Small intestine (tissue), 7 donors: ENCODE measurements around the gene IGFBP4. TPM values are rescaled to one million over a fixed set of nuclear protein-coding genes. Genes with fewer than 3 reads are reported as not detected.

Experiments
- DNase-seq, 2 donors: peaks; one replicate each; pipeline versions ENCODE4 v3.0.0 to v3.0.0-alpha.2; 2013
- FAIRE-seq: peaks from 2 replicates; lab custom pipeline; 2012; peaks lifted over from hg19 to GRCh38; lab: Jason Lieb, UNC
- H3K27ac ChIP-seq, 3 donors: one replicate each; pipeline ENCODE4 v1.5.1; 2013; ENCODE audit warnings: low read length in 2 of 3, mild to moderate bottlenecking in 2 of 3, control low read depth in 1 of 3, inconsistent platforms in 1 of 3, low read depth in 1 of 3, moderate library complexity in 1 of 3
- H3K27me3 ChIP-seq, 3 donors: one replicate each; pipeline ENCODE4 v1.6.1; 2013; ENCODE audit warnings: low read length in 3 of 3, inconsistent platforms in 1 of 3; ENCODE audit not compliant: control insufficient read depth in 3 of 3, insufficient read depth in 3 of 3
- H3K36me3 ChIP-seq, 3 donors: one replicate each; pipeline ENCODE4 v1.6.1; 2013; ENCODE audit warnings: low read length in 3 of 3, inconsistent platforms in 1 of 3, low read depth in 1 of 3, mild to moderate bottlenecking in 1 of 3, moderate library complexity in 1 of 3; ENCODE audit not compliant: control insufficient read depth in 3 of 3, insufficient read depth in 2 of 3
- H3K4me1 ChIP-seq, 3 donors: one replicate each; pipeline ENCODE4 v1.6.1; 2013; ENCODE audit warnings: low read length in 2 of 3, inconsistent platforms in 1 of 3, low read depth in 1 of 3, mild to moderate bottlenecking in 1 of 3, moderate library complexity in 1 of 3; ENCODE audit not compliant: control insufficient read depth in 3 of 3, insufficient read depth in 2 of 3
- H3K4me3 ChIP-seq, 3 donors: one replicate each; pipeline ENCODE4 v1.5.1; 2013; ENCODE audit warnings: low read length in 3 of 3, control low read depth in 1 of 3, inconsistent platforms in 1 of 3, low read depth in 1 of 3, mild to moderate bottlenecking in 1 of 3, moderate library complexity in 1 of 3
- H3K9me3 ChIP-seq, 2 donors: one replicate each; pipeline ENCODE4 v1.6.1; 2013; ENCODE audit warnings: low read depth in 1 of 2, low read length in 1 of 2; ENCODE audit not compliant: control insufficient read depth in 2 of 2, insufficient read depth in 1 of 2
- whole genome bisulfite sequencing, 3 donors: extraction: QIAGEN DNeasy Blood & Tissue Kit; methylation state at CpG; one replicate each; pipeline ENCODE4 v1.1.7; 2013; 5-methylcytosine and 5-hydroxymethylcytosine counted together
- polyA plus RNA-seq, 4 donors: library from polyadenylated mRNA; stranded (reverse) in 3 of 4; unstranded in 1 of 4; fragments of 200-250 nt in 3 of 4; fragments of 120-200 nt in 1 of 4; gene quantifications; one replicate each; pipeline versions ENCODE4 v1.2.1 to v1.2.3, GENCODE V29; 2013
- donor health status: healthy with polysubstance abuse.
- donor health status: control.
- donor health status: control.
- donor health status: Bipolar disorder and iron deficiency.
- donor health status: healthy.

The IGFBP4 gene
- polyA plus RNA-seq, 4 donors, result 19.2 to 282 (median 40.1) TPM

DNA sequence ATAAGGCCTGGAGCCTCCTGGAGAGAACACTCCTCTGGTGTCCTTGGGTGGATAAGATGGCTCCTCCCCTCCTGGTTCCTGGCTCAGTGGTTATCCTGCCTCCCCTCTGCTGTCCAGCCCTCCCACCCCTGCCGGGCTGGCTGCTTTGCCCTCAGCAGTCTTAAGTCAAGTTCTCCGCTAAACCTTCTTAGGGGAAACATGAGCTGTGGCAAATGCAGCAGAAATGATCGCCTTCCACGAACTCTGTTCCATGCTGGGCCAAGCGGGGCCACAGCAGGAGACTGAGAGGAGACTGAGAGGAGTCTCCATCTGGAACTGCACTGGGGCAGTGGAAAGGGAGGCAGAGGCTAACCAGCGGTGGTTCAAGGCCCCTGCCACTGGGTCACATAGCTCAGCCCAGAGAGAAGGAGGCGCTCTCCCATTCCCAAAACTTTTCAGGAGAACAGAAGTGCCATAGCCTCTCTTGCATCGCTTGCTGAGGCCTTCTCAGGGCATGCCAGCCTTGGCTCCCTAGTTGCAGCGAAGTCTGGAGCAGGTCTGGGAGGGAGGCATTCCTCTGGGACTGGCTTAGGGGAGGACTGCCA lies 31.3 kb downstream of the IGFBP4 start:
- H3K9me3 ChIP-seq, result no peaks in the 10 kb centered on the region
- no peak overlapping the region for H3K27ac ChIP-seq
- no peaks in the 10 kb centered on the region for H3K36me3 ChIP-seq
- WGBS, 3 donors, result 86 to 94% (median 93%) methylated on average over 9 of the region's 9 CpGs
- no peak overlapping the region for H3K4me3 ChIP-seq
- H3K27me3 ChIP-seq, result no peaks in the 10 kb centered on the region
- FAIRE-seq (no peak), DNase-seq (no peak)
- peaks cover 0 to 9% (median 2%) of the 10 kb centered on the region in 3 donors for H3K4me1 ChIP-seq

DNA sequence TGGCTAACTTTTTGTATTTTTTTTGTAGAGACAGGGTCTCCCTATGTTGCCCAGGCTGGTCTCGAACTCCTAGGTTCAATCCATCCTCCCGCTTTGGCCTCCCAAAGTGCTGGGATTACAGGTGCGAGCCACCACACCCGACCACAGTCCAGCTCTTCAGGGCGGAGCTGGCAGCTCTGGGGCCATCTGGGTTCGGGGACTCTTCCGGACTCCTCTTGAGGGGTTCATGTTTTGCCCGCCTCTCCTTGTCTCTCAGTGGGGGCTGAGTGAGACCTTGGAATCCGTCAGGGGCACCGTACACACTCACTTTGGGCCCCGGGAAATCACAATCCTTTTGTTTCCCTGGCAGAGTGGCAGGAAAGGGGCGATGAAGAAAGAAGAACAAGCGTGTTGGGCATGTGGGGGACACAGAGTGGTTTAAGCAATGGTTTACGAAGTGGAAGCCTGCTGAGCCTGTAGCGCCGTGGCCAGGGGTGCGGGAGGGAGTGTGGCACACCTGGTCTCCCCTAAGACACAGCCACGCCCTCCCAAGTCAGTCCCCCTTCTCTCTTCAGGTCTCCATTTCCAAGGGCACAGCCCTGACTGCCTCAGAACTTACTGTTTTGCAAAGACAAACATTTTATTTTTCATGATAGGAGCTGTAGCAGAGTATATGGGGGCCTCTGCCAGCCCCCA lies 32.1 kb downstream of the IGFBP4 start:
- H3K27ac ChIP-seq, result peak overlapping the region in 1 of 3 donors; percentile 10
- 75 to 89% (median 86%) methylated on average over 18 of the region's 18 CpGs for WGBS, 3 donors
- DNase-seq, result no peak
- H3K27me3 ChIP-seq, result peaks cover 0 to under 1% (median 0%) of the 10 kb centered on the region in 3 donors
- no peaks in the 10 kb centered on the region for H3K36me3 ChIP-seq
- no peaks in the 10 kb centered on the region for H3K9me3 ChIP-seq
- H3K4me3 ChIP-seq, result no peak overlapping the region
- H3K4me1 ChIP-seq, result peaks cover 0 to 9% (median 2%) of the 10 kb centered on the region in 3 donors
- FAIRE-seq, result no peak

DNA sequence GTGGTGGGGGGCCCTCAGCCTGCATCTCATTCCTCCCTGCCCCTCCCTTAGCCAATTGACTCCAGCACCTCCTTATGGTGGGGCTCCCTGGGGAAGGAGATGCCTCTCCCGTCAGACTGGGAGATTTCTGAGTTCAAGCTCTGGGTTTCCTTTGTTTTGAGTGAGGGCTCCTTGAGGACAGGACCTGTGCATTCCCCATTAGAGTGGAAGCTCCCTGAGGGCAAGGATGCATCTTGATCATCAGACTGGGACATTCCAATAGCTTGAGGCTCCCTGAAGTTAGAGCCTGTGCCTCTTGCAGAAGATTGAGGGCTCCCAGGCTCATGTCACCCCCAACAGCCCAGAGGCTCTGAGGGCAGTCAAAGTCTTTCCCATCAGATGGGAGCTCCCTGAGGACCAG lies 34.5 kb downstream of the IGFBP4 start:
- DNase-seq (no peak), FAIRE-seq (no peak)
- no peaks in the 10 kb centered on the region for H3K36me3 ChIP-seq
- peaks cover 0 to 9% (median 2%) of the 10 kb centered on the region in 3 donors for H3K4me1 ChIP-seq
- H3K9me3 ChIP-seq, result no peaks in the 10 kb centered on the region
- 100% methylated on average over 1 of the region's 1 CpG for WGBS, 3 donors
- H3K27ac ChIP-seq, result no peak overlapping the region
- no peak overlapping the region for H3K4me3 ChIP-seq
- peaks cover 0 to 4% (median 0%) of the 10 kb centered on the region in 3 donors for H3K27me3 ChIP-seq

DNA sequence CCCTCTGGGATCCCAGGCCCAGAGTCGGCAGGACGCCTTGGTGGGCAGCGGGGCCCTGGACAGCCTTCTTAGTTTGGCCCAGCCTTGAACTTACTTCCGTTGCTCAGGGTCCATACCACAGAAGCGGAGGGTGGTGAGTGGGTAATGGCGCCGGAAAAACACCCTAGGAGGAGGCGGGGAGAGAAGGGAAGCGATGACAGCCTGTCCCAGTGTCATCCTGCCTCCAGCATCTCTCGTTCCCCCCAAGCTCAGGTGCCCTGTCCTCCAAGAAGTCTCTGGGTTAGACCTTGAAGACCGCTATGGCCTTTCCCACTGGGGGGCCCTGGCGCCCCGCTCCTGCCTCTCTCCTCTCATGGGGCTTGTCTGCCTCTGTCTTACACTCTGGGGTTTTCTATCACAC lies 35.2 kb downstream of the IGFBP4 start:
- H3K4me1 ChIP-seq, result peaks cover 0 to 11% (median 2%) of the 10 kb centered on the region in 3 donors
- peaks cover 0 to 4% (median 0%) of the 10 kb centered on the region in 3 donors for H3K27me3 ChIP-seq
- H3K9me3 ChIP-seq, result no peaks in the 10 kb centered on the region
- WGBS, 3 donors, result 89 to 95% (median 92%) methylated on average over 13 of the region's 13 CpGs
- FAIRE-seq (no peak), DNase-seq (no peak)
- H3K4me3 ChIP-seq, result no peak overlapping the region
- H3K36me3 ChIP-seq, result no peaks in the 10 kb centered on the region
- H3K27ac ChIP-seq, result no peak overlapping the region

DNA sequence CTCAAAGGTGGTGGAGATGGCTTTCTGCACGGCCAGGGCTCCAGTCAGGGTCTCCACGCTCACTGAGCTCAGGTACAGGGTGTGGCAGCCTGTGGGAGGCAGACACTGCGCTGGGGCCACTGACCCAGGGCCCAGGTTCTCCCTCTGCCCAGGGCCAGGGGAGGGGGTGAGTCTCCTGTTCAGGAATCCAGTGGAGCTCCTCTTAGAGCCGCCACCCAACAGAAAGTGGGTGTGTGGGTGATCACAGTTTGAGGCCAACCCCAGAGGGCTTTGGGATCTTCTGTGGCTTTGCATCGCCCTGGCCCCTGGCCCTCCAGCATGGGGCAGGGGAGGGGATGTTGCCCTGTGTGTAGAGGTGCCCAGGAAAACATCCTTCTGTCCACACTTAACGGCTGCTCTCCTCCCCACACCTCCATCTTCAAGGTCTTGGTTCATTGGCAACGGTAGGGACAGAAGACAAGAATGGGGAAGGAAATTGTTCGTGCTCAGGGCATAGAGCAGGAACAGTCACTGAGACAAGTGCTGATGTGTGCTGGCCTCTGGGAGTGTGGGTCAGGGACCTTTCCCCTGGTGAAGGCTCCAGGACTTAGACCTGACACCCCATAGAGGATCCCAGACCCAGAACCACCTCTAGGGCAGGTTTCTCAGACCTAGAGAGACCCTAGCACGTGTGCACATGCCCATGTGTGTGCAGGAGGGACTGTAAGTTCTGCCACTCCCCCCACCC lies 36.7 kb downstream of the IGFBP4 start:
- FAIRE-seq (no peak), DNase-seq (no peak)
- Histone ChIP-seq H3K36me3 (no peaks in the 10 kb centered on the region), H3K4me1 (peaks cover 0 to 23% (median 0%) of the 10 kb centered on the region in 3 donors), H3K27me3 (peaks cover 0 to 4% (median 0%) of the 10 kb centered on the region in 3 donors), H3K27ac (no peak overlapping the region), H3K4me3 (no peak overlapping the region), H3K9me3 (no peaks in the 10 kb centered on the region)
- WGBS, 3 donors, result 60 to 69% (median 66%) methylated on average over 7 to 9 of the region's 9 CpGs

DNA sequence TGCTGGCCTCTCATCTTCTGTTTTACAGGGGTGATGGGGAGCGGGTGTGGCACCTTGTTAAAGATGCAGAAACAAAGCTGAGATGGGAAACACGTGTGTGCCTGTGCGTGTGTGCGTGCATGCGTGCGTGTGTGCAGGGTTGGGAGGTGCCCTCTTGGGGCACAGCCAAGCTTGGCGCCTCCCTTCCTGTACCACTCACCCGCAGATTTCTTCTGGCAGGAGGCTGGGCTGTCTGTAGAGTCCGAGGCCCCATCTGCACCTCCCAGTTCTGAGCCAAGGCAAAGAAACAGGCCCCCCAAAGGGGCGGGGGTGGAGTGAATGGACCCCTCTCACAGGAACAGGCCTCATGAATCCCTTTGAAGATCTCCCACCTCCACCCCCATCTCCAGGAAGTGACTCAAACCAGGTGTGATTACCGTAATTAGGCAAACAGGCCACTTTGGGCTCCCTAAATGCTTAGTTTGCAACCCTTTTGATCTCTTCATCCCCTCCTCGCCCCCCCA lies 37.3 kb downstream of the IGFBP4 start:
- H3K27me3 ChIP-seq, result peaks cover 0 to 4% (median 0%) of the 10 kb centered on the region in 3 donors
- H3K4me1 ChIP-seq, result peaks cover 0 to 23% (median 0%) of the 10 kb centered on the region in 3 donors
- FAIRE-seq (no peak), DNase-seq (peak in 1 of 2 donors; percentile 40)
- WGBS, 3 donors, result 15 to 33% (median 16%) methylated on average over 11 to 12 of the region's 12 CpGs
- H3K4me3 ChIP-seq, result no peak overlapping the region
- peak overlapping the region in 1 of 3 donors; percentile 2 for H3K27ac ChIP-seq
- no peaks in the 10 kb centered on the region for H3K36me3 ChIP-seq
- H3K9me3 ChIP-seq, result no peaks in the 10 kb centered on the region

DNA sequence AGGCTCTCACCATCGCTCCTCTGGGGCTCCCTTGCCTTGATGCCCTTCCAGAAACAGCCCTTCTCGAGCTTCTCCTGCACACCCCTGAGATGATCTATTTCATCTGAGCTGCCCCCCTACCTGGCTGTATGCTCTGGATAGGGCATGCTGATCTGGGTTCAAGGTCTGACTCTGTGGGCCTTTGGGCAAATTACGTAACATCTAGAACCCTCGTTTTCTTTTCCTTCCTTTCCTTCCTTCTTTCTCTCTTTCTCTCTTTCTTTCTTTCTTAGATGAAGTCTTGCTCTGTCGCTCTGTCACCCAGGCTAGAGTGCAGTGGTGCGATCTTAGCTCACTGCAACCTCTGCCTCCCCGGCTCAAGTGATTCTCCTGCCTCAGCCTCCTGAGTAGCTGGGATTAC lies 37.9 kb downstream of the IGFBP4 start:
- Histone ChIP-seq H3K4me3 (no peak overlapping the region), H3K27me3 (peaks cover 0 to 8% (median 0%) of the 10 kb centered on the region in 3 donors), H3K4me1 (peaks cover 0 to 18% (median 0%) of the 10 kb centered on the region in 3 donors), H3K36me3 (no peaks in the 10 kb centered on the region), H3K9me3 (no peaks in the 10 kb centered on the region), H3K27ac (no peak overlapping the region)
- FAIRE-seq (no peak), DNase-seq (no peak)
- 72 to 76% (median 73%) methylated on average over 7 of the region's 7 CpGs for WGBS, 3 donors

DNA sequence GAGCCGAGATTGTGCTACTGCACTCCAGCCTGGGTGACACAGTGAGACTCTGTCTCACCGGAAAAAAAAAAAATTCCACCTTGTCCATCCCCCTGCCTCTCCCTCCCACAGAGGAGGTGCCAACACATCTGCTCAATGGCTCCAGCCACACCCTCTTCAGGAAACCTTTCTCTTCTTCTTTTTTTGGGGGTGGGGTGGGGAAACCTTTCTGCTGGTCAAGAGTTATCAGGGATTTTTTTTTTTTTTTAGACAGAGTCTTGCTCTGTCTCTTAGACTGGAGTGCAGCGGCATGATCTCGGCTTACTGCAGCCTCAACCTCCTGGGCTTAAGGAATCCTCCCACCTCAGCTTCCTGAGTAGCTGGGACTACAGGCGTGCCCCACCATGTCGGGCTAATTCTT lies 39.5 kb downstream of the IGFBP4 start:
- peaks cover 0 to 11% (median 0%) of the 10 kb centered on the region in 3 donors for H3K27me3 ChIP-seq
- FAIRE-seq (no peak), DNase-seq (no peak)
- H3K4me1 ChIP-seq, result peaks cover 0 to 18% (median 0%) of the 10 kb centered on the region in 3 donors
- H3K4me3 ChIP-seq, result no peak overlapping the region
- no peak overlapping the region for H3K27ac ChIP-seq
- H3K36me3 ChIP-seq, result no peaks in the 10 kb centered on the region
- WGBS, 3 donors, result 71 to 86% (median 83%) methylated on average over 6 of the region's 6 CpGs
- no peaks in the 10 kb centered on the region for H3K9me3 ChIP-seq
